ENCODE measurements around the gene CAPN9. TPM values are rescaled to one million over a fixed set of nuclear protein-coding genes. Genes with fewer than 3 reads are reported as not detected.

Gene CAPN9
- total RNA-seq, 1 experiment from 2014 or later = not detected

- peak; percentile 85 for DNase-seq (ENCODE audit: low read depth)
These were observed 102.5 kb downstream of the CAPN9 start for GRCh38 chr1:230849451-230850224.

GRCh38 chr1:230850547-230850946, 103.4 kb downstream of the CAPN9 start:
- no peak for DNase-seq (ENCODE audit: low read depth)

GRCh38 chr1:230851291-230851691, 104.1 kb downstream of the CAPN9 start:
- DNase-seq (ENCODE audit: low read depth) = no peak

Other genes with a start within 250 kb of the CAPN9 start
- gene COG2, start 104.9 kb upstream of the CAPN9 start, total RNA-seq (2014; rRNA removed; shearing (Covaris generic)) = 19.8 and 25.9 TPM in 2 replicates
- not detected in 2 replicates for gene AGT, start 33.3 kb upstream of the CAPN9 start, total RNA-seq (2014; rRNA removed; shearing (Covaris generic))
- gene C1orf198, start 121.1 kb downstream of the CAPN9 start, total RNA-seq (2014; rRNA removed; shearing (Covaris generic)) = 19.9 and 20.3 TPM in 2 replicates
- 19.9 and 22.6 TPM in 2 replicates for gene TTC13, start 231.5 kb downstream of the CAPN9 start, total RNA-seq (2014; rRNA removed; shearing (Covaris generic))
- 37.6 and 43.3 TPM in 2 replicates for gene ARV1, start 231.7 kb downstream of the CAPN9 start, total RNA-seq (2014; rRNA removed; shearing (Covaris generic))